HepG2 (cell line): ENCODE measurements around the gene PPIC. TPM values are rescaled to one million over a fixed set of nuclear protein-coding genes. Genes with fewer than 3 reads are reported as not detected.

Source experiments
- ARNTL ChIP-seq: sonication (generic); formaldehyde crosslinking; IDR thresholded peaks from 2 replicates; pipeline ENCODE4 v1.4.0; 2020; ENCODE audit warnings: mild to moderate bottlenecking, missing genetic modification reagents
- HIVEP1 ChIP-seq: sonication (generic); formaldehyde crosslinking; IDR thresholded peaks from 2 replicates; pipeline ENCODE4 v1.4.0; 2020; ENCODE audit warnings: mild to moderate bottlenecking, missing genetic modification reagents
- KMT2A ChIP-seq: sonication (generic); formaldehyde crosslinking; IDR thresholded peaks from 2 replicates; pipeline ENCODE4 v1.4.0; 2020; ENCODE audit warnings: missing genetic modification reagents
- NR2C2 ChIP-seq: sonication (generic); formaldehyde crosslinking; IDR thresholded peaks from 2 replicates; pipeline ENCODE4 v1.4.0; 2020; ENCODE audit warnings: missing genetic modification reagents, mild to moderate bottlenecking, moderate library complexity, borderline replicate concordance
- NR2F6 ChIP-seq, 2 experiments: IDR thresholded peaks; 2 replicates each; pipeline ENCODE4 v1.6.1; 2016; ENCODE audit warnings: antibody characterized with exemption in 1 of 2, mild to moderate bottlenecking in 1 of 2
- PRPF4 ChIP-seq: fragments of 200-400 bp; formaldehyde crosslinking; IDR thresholded peaks from 2 replicates; pipeline ENCODE4 v1.6.1; 2016; ENCODE audit warnings: low read length, low read depth; ENCODE audit not compliant: poor library complexity, severe bottlenecking
- SCMH1 ChIP-seq: sonication (generic); formaldehyde crosslinking; IDR thresholded peaks from 2 replicates; pipeline ENCODE4 v1.9.0; 2021; ENCODE audit warnings: missing genetic modification reagents, mild to moderate bottlenecking, borderline replicate concordance
- ZBTB7A ChIP-seq: sonication (generic); formaldehyde crosslinking; IDR thresholded peaks from 2 replicates; pipeline ENCODE4 v1.8.0; 2022; ENCODE audit warnings: mild to moderate bottlenecking, missing genetic modification reagents
- ZFP36L1 ChIP-seq: sonication (generic); formaldehyde crosslinking; IDR thresholded peaks from 2 replicates; pipeline ENCODE4 v1.8.0; 2022; ENCODE audit warnings: mild to moderate bottlenecking, missing genetic modification reagents, moderate library complexity
- ZFY ChIP-seq: sonication (generic); formaldehyde crosslinking; IDR thresholded peaks from 2 replicates; pipeline ENCODE4 v1.4.0; 2020; ENCODE audit warnings: missing genetic modification reagents
- ZNF253 ChIP-seq: sonication (generic); formaldehyde crosslinking; IDR thresholded peaks from 2 replicates; pipeline ENCODE4 v1.8.0; 2022; ENCODE audit warnings: mild to moderate bottlenecking, missing genetic modification reagents, borderline replicate concordance
- ZNF430 ChIP-seq: sonication (generic); formaldehyde crosslinking; IDR thresholded peaks from 2 replicates; pipeline ENCODE4 v1.9.0; 2021; ENCODE audit warnings: mild to moderate bottlenecking, missing genetic modification reagents
- ZNF446 ChIP-seq: sonication (generic); formaldehyde crosslinking; IDR thresholded peaks from 2 replicates; pipeline ENCODE4 v1.5.0; 2020; ENCODE audit warnings: mild to moderate bottlenecking, missing genetic modification reagents
- ZSCAN31 ChIP-seq: sonication (generic); formaldehyde crosslinking; IDR thresholded peaks from 2 replicates; pipeline ENCODE4 v1.5.0; 2020; ENCODE audit warnings: low read depth, mild to moderate bottlenecking, missing genetic modification reagents
- polyA plus RNA-seq, 8 experiments: library from polyadenylated mRNA; depleted of rRNA in 3 of 8; stranded (reverse) in 7 of 8; unstranded in 1 of 8; fragments of >200 nt; fragmentation: Illumina TruSeq in 4 of 8; extraction: Trizol in 4 of 8; gene quantifications; 2 replicates each; pipeline versions ENCODE4 v1.2.1 to v1.2.3, GENCODE V29; 2011 to 2016; ENCODE audit warnings: low read depth in 4 of 8, missing spikeins in 1 of 8, mixed read lengths in 1 of 8; ENCODE audit not compliant: insufficient read depth in 1 of 8
- total RNA-seq, 5 experiments: library from RNA; depleted of rRNA; stranded (reverse); fragments of >200 nt; fragmentation: Illumina TruSeq; extraction: Trizol; gene quantifications; 2 replicates each; pipeline ENCODE4 v1.2.3, GENCODE V29; 2016; ENCODE audit warnings: low read depth in 1 of 5
- TF ChIP-seq, protein P1 (sequence below): sonication (generic); formaldehyde crosslinking; IDR thresholded peaks from 2 replicates; pipeline ENCODE4 v1.5.1; 2020; ENCODE audit warnings: missing genetic modification reagents, mild to moderate bottlenecking, borderline replicate concordance
- TF ChIP-seq, protein P2 (sequence below): sonication (generic); formaldehyde crosslinking; IDR thresholded peaks from 2 replicates; pipeline ENCODE4; 2020; ENCODE audit warnings: missing genetic modification reagents, mild to moderate bottlenecking, borderline replicate concordance
- TF ChIP-seq, protein P3 (sequence below): sonication (generic); formaldehyde crosslinking; IDR thresholded peaks from 2 replicates; pipeline ENCODE4 v1.4.0; 2020; ENCODE audit warnings: missing genetic modification reagents
- TF ChIP-seq, protein P4 (sequence below): sonication (generic); formaldehyde crosslinking; IDR thresholded peaks from 2 replicates; pipeline ENCODE4 v1.5.0; 2020; ENCODE audit warnings: missing genetic modification reagents, mild to moderate bottlenecking, borderline replicate concordance

PPIC gene
- total and polyA plus RNA-seq, 2 of the 13 experiments (the other 11 are each of a cell fraction or from before 2014, with no cell fraction given) = 6.2 to 17.2 TPM

DNA sequence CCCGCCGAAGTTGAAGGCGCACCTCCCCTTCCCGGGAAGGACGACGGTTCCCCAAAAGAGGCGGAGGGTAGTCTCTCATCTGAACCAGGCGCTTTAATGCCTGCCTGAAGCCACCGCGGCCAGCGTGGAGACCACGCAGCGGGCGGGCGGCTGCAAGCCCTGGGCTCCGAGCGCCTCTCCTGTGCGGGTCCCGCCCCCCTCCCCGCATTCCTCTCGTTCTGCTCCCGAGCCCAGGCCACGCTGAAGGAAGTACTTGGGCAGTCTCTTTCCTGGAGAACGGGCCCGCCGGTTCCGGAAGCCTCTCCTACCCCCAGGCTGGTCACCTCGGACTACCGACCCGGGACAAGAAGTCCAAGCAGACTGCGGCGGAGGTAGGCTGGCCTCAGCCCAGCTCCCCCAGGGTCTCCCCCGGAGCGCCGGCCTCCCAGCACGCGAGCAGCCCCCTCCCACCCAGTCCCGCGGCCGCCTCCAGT lies 571 bp downstream of the PPIC start (continued):
- 0 out of 2 replicates have a peak, but pooled peaks have one; percentile 1 for TF ChIP-seq ZSCAN31 (CRISPR knock-in tag)
- TF ChIP-seq, protein P1, sequence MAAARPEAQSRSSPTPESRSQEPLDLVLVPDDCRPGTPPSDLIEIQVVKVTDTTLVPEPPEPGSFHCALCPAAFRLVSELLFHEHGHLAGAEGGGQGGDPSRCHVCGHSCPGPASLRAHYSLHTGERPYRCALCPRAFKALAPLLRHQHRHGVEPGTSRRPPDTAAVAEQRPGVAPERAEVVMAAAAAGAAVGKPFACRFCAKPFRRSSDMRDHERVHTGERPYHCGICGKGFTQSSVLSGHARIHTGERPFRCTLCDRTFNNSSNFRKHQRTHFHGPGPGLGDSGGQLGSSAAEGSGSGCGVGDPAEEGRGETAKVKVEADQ (CRISPR knock-in tag) = peak; percentile 70; the same call in 1 of the 2 replicates
- TF ChIP-seq, protein P2, sequence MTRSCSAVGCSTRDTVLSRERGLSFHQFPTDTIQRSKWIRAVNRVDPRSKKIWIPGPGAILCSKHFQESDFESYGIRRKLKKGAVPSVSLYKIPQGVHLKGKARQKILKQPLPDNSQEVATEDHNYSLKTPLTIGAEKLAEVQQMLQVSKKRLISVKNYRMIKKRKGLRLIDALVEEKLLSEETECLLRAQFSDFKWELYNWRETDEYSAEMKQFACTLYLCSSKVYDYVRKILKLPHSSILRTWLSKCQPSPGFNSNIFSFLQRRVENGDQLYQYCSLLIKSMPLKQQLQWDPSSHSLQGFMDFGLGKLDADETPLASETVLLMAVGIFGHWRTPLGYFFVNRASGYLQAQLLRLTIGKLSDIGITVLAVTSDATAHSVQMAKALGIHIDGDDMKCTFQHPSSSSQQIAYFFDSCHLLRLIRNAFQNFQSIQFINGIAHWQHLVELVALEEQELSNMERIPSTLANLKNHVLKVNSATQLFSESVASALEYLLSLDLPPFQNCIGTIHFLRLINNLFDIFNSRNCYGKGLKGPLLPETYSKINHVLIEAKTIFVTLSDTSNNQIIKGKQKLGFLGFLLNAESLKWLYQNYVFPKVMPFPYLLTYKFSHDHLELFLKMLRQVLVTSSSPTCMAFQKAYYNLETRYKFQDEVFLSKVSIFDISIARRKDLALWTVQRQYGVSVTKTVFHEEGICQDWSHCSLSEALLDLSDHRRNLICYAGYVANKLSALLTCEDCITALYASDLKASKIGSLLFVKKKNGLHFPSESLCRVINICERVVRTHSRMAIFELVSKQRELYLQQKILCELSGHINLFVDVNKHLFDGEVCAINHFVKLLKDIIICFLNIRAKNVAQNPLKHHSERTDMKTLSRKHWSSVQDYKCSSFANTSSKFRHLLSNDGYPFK = 0 out of 2 replicates have a peak, but pooled peaks have one; percentile 42
- 0 out of 2 replicates have a peak, but pooled peaks have one; percentile 58 for TF ChIP-seq ZNF253 (CRISPR knock-in tag)
- 0 out of 2 replicates have a peak, but pooled peaks have one; percentile 47 for TF ChIP-seq ZNF446 (CRISPR knock-in tag)
- 0 out of 2 replicates have a peak, but pooled peaks have one; percentile 21 for TF ChIP-seq NR2C2 (CRISPR knock-in tag)
- peak; percentile 34; the same call in 1 of the 2 replicates for TF ChIP-seq ARNTL (CRISPR knock-in tag)
- no peak for TF ChIP-seq NR2F6 (IDR thresholded peaks at IDR 0.05)
- TF ChIP-seq NR2F6 (CRISPR knock-in tag; IDR thresholded peaks at IDR 0.05) = no peak
- peak; percentile 6; the same call in 1 of the 2 replicates for TF ChIP-seq ZFY (CRISPR knock-in tag)
- 0 out of 2 replicates have a peak, but pooled peaks have one; percentile 32 for TF ChIP-seq ZBTB7A (CRISPR knock-in tag)
- TF ChIP-seq PRPF4 = no peak
- no peak for TF ChIP-seq SCMH1 (CRISPR knock-in tag)
- TF ChIP-seq, protein P3, sequence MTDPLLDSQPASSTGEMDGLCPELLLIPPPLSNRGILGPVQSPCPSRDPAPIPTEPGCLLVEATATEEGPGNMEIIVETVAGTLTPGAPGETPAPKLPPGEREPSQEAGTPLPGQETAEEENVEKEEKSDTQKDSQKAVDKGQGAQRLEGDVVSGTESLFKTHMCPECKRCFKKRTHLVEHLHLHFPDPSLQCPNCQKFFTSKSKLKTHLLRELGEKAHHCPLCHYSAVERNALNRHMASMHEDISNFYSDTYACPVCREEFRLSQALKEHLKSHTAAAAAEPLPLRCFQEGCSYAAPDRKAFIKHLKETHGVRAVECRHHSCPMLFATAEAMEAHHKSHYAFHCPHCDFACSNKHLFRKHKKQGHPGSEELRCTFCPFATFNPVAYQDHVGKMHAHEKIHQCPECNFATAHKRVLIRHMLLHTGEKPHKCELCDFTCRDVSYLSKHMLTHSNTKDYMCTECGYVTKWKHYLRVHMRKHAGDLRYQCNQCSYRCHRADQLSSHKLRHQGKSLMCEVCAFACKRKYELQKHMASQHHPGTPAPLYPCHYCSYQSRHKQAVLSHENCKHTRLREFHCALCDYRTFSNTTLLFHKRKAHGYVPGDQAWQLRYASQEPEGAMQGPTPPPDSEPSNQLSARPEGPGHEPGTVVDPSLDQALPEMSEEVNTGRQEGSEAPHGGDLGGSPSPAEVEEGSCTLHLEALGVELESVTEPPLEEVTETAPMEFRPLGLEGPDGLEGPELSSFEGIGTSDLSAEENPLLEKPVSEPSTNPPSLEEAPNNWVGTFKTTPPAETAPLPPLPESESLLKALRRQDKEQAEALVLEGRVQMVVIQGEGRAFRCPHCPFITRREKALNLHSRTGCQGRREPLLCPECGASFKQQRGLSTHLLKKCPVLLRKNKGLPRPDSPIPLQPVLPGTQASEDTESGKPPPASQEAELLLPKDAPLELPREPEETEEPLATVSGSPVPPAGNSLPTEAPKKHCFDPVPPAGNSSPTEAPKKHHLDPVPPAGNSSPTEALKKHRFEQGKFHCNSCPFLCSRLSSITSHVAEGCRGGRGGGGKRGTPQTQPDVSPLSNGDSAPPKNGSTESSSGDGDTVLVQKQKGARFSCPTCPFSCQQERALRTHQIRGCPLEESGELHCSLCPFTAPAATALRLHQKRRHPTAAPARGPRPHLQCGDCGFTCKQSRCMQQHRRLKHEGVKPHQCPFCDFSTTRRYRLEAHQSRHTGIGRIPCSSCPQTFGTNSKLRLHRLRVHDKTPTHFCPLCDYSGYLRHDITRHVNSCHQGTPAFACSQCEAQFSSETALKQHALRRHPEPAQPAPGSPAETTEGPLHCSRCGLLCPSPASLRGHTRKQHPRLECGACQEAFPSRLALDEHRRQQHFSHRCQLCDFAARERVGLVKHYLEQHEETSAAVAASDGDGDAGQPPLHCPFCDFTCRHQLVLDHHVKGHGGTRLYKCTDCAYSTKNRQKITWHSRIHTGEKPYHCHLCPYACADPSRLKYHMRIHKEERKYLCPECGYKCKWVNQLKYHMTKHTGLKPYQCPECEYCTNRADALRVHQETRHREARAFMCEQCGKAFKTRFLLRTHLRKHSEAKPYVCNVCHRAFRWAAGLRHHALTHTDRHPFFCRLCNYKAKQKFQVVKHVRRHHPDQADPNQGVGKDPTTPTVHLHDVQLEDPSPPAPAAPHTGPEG (CRISPR knock-in tag) = 0 out of 2 replicates have a peak, but pooled peaks have one; percentile 5
- TF ChIP-seq KMT2A (CRISPR knock-in tag) = no peak
- 0 out of 2 replicates have a peak, but pooled peaks have one; percentile 25 for TF ChIP-seq HIVEP1
- 0 out of 2 replicates have a peak, but pooled peaks have one; percentile 0 for TF ChIP-seq ZFP36L1 (CRISPR knock-in tag)
- TF ChIP-seq, protein P4, sequence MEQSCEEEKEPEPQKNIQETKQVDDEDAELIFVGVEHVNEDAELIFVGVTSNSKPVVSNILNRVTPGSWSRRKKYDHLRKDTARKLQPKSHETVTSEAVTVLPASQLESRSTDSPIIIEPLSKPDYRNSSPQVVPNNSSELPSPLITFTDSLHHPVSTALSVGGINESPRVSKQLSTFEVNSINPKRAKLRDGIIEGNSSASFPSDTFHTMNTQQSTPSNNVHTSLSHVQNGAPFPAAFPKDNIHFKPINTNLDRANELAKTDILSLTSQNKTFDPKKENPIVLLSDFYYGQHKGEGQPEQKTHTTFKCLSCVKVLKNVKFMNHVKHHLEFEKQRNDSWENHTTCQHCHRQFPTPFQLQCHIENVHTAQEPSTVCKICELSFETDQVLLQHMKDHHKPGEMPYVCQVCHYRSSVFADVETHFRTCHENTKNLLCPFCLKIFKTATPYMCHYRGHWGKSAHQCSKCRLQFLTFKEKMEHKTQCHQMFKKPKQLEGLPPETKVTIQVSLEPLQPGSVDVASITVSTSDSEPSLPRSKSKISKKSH (CRISPR knock-in tag) = peak; percentile 42; the same call in 1 of the 2 replicates
- 0 out of 2 replicates have a peak, but pooled peaks have one; percentile 9 for TF ChIP-seq ZNF430 (CRISPR knock-in tag)
